Testis (tissue), 2 donors: ENCODE results near the gene TGM2.

Experiments used
- POLR2A ChIP-seq: fragments of 450-650 bp; IDR thresholded peaks from one replicate; pipeline ENCODE4 v1.6.1; 2017; ENCODE audit warnings: antibody characterized with exemption, mild to moderate bottlenecking, moderate library complexity
- TF ChIP-seq, protein P1 (sequence below), 3 experiments: fragments of 450-650 bp in 2 of 3; fragments of 200-600 bp in 1 of 3; sonication (generic) in 1 of 3; IDR thresholded peaks; one replicate each; pipeline ENCODE4 v1.5.1; 2016 to 2019; ENCODE audit warnings: antibody characterized with exemption in 3 of 3, mild to moderate bottlenecking in 2 of 3, moderate library complexity in 1 of 3

DNA sequence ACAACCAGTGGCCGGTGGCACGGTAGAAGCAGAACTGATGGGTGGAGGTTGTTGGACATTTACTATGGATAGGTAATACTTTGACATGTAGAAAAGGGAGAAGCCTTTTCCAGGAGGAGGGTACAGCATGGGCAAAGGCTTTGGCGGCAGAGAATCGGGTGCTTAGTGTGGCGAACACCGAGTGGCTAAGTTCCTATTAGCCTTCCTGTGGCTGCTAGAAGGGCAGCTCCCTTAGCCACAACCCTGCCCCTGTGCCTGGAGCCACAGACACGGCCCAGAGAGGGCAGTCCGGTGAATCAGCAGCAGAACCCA, 37.9 kb upstream of the TGM2 start:
- TF ChIP-seq, protein P1, sequence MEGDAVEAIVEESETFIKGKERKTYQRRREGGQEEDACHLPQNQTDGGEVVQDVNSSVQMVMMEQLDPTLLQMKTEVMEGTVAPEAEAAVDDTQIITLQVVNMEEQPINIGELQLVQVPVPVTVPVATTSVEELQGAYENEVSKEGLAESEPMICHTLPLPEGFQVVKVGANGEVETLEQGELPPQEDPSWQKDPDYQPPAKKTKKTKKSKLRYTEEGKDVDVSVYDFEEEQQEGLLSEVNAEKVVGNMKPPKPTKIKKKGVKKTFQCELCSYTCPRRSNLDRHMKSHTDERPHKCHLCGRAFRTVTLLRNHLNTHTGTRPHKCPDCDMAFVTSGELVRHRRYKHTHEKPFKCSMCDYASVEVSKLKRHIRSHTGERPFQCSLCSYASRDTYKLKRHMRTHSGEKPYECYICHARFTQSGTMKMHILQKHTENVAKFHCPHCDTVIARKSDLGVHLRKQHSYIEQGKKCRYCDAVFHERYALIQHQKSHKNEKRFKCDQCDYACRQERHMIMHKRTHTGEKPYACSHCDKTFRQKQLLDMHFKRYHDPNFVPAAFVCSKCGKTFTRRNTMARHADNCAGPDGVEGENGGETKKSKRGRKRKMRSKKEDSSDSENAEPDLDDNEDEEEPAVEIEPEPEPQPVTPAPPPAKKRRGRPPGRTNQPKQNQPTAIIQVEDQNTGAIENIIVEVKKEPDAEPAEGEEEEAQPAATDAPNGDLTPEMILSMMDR (IDR thresholded peaks at IDR 0.05) = no peak
- TF ChIP-seq POLR2A = no peak
